ENCODE data around the gene DNAJC11.

DNA sequence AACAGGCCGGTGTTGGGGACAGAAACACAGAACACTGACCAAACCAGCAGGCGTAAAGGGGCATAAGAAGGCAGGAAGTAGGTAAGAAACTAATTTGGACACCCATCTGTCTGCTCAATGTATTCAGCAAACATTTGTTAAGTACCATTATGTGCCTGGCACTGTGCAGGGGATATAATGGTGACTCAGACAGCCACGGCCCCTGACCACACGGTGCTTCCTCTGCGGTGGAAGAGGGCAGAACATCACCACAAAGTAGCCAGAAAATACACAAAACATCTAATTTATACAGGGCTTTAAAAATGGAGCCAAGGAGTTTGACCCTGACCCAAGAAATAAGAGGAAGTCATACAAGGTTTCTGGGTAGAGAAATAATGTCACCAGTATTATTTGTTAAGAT, 12.9 kb downstream of the DNAJC11 start:
- no peak for TF ChIP-seq EZH2phosphoT487 (IDR thresholded peaks at IDR 0.05; ENCODE audit: borderline replicate concordance)
- no peak for TF ChIP-seq RAD21 (IDR thresholded peaks at IDR 0.05; ENCODE audit: low read depth)
- TF ChIP-seq, protein P1, sequence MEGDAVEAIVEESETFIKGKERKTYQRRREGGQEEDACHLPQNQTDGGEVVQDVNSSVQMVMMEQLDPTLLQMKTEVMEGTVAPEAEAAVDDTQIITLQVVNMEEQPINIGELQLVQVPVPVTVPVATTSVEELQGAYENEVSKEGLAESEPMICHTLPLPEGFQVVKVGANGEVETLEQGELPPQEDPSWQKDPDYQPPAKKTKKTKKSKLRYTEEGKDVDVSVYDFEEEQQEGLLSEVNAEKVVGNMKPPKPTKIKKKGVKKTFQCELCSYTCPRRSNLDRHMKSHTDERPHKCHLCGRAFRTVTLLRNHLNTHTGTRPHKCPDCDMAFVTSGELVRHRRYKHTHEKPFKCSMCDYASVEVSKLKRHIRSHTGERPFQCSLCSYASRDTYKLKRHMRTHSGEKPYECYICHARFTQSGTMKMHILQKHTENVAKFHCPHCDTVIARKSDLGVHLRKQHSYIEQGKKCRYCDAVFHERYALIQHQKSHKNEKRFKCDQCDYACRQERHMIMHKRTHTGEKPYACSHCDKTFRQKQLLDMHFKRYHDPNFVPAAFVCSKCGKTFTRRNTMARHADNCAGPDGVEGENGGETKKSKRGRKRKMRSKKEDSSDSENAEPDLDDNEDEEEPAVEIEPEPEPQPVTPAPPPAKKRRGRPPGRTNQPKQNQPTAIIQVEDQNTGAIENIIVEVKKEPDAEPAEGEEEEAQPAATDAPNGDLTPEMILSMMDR (IDR thresholded peaks at IDR 0.05 in 2 of 3, conservative IDR thresholded peaks at IDR 0.05 in 1 of 3; ENCODE audit: borderline replicate concordance in 1 of 3, insufficient read depth in 1 of 3, low read depth in 2 of 3, low read length in 2 of 3) = no peak
- TF ChIP-seq POLR2A (IDR thresholded peaks at IDR 0.05; ENCODE audit: borderline replicate concordance, extremely low read depth, insufficient read depth, insufficient read length) = no peak
- TF ChIP-seq CEBPB (IDR thresholded peaks at IDR 0.05; ENCODE audit: low read depth) = no peak
- no peak for TF ChIP-seq ZNF274 (IDR thresholded peaks at IDR 0.05; ENCODE audit: low read depth, low read length)
- no peak for TF ChIP-seq TCF7L2 (IDR thresholded peaks at IDR 0.05; ENCODE audit: borderline replicate concordance, extremely low read depth, insufficient read depth, insufficient read length)
- no peak for TF ChIP-seq EZH2 (IDR thresholded peaks at IDR 0.05)
- TF ChIP-seq SIN3A (IDR thresholded peaks at IDR 0.05; ENCODE audit: low read depth) = no peak

Measured in HCT116 (cell line).